Activated CD4-positive, alpha-beta memory T cell treated with anti-CD3 and anti-CD28 coated beads for 36 hours (primary cell): ENCODE results near the gene RSPRY1. TPM values are rescaled to one million over a fixed set of nuclear protein-coding genes. Genes with fewer than 3 reads are reported as not detected.

ENCODE experiments used
- CTCF ChIA-PET: fragments of 350-600 bp; sonication (Branson Sonifier 250); formaldehyde crosslinking; loops from one replicate; lab custom pipeline; 2021; ENCODE audit warnings: antibody characterized with exemption, inconsistent platforms; lab: Charles Lee
- POLR2A ChIA-PET: fragments of 350-600 bp; sonication (Branson Sonifier 250); formaldehyde crosslinking; loops from one replicate; lab custom pipeline; 2021; ENCODE audit warnings: antibody characterized with exemption; lab: Charles Lee
- DNase-seq: peaks from one replicate; pipeline ENCODE4 v3.0.0-alpha.2; 2020
- H3K27ac Mint-ChIP-seq: one replicate; pipeline ENCODE4 v1.8.0; 2021; ENCODE audit warnings: mixed read lengths
- H3K27me3 Mint-ChIP-seq: one replicate; pipeline ENCODE4 v1.8.0; 2021; ENCODE audit warnings: mixed read lengths
- H3K36me3 Mint-ChIP-seq: one replicate; pipeline ENCODE4 v1.8.0; 2021; ENCODE audit warnings: mixed read lengths
- H3K4me1 Mint-ChIP-seq: one replicate; pipeline ENCODE4 v1.8.0; 2021; ENCODE audit warnings: low read depth, mixed read lengths
- H3K4me3 Mint-ChIP-seq: one replicate; pipeline ENCODE4 v1.8.0; 2021; ENCODE audit warnings: mild to moderate bottlenecking, mixed read lengths
- H3K9me3 Mint-ChIP-seq: one replicate; pipeline ENCODE4 v1.8.0; 2021; ENCODE audit warnings: mixed read lengths
- intact Hi-C: fragments of 100-400 bp; cut with micrococcal nuclease; formaldehyde crosslinking; loops from one replicate; pipeline ENCODE4 v1.15.1; 2023
- total RNA-seq, 2 experiments: library from RNA; stranded (reverse); gene quantifications; one replicate each; pipeline ENCODE4 v1.2.3, GENCODE V29; 2021

Gene RSPRY1
- total RNA-seq, 2 experiments from 2014 or later: 31.5 to 33.3 TPM

- peaks cover 10% of the 10 kb centered on the region for H3K4me1 Mint-ChIP-seq
- H3K4me3 Mint-ChIP-seq: no peak overlapping the region
- no peak for DNase-seq
- H3K27me3 Mint-ChIP-seq: no peaks in the 10 kb centered on the region
- no peak overlapping the region for H3K27ac Mint-ChIP-seq
- intact Hi-C loops: no loop called here
- H3K9me3 Mint-ChIP-seq: no peaks in the 10 kb centered on the region
- ChIA-PET POLR2A (no interaction called here), CTCF (interaction anchor here (0.6 to 1.2 kb wide), 4 partner anchors 48 to 192 kb away, joined by 3 read pairs; no protein-coding TSS in a partner anchor)
- peaks cover 47% of the 10 kb centered on the region for H3K36me3 Mint-ChIP-seq
These were observed 29.8 kb upstream of the RSPRY1 start for GRCh38 chr16:57156351-57156703.

- POLR2A ChIA-PET: no interaction called here
- H3K27ac Mint-ChIP-seq: no peak overlapping the region
- CTCF ChIA-PET: no interaction called here
- no peak overlapping the region for H3K4me3 Mint-ChIP-seq
- intact Hi-C loops: no loop called here
- DNase-seq: no peak
- H3K27me3 Mint-ChIP-seq: no peaks in the 10 kb centered on the region
- no peaks in the 10 kb centered on the region for H3K9me3 Mint-ChIP-seq
- peaks cover 42% of the 10 kb centered on the region for H3K36me3 Mint-ChIP-seq
- H3K4me1 Mint-ChIP-seq: peaks cover 2% of the 10 kb centered on the region
These were observed 28.6 kb upstream of the RSPRY1 start for GRCh38 chr16:57157533-57157932.

- no peaks in the 10 kb centered on the region for H3K9me3 Mint-ChIP-seq
- H3K4me3 Mint-ChIP-seq: no peak overlapping the region
- no peaks in the 10 kb centered on the region for H3K27me3 Mint-ChIP-seq
- no peaks in the 10 kb centered on the region for H3K4me1 Mint-ChIP-seq
- H3K27ac Mint-ChIP-seq: no peak overlapping the region
- ChIA-PET POLR2A (no interaction called here), CTCF (no interaction called here)
- H3K36me3 Mint-ChIP-seq: peaks cover 38% of the 10 kb centered on the region
- intact Hi-C loops: no loop called here
- DNase-seq: no peak
These were observed 26.7 kb upstream of the RSPRY1 start for GRCh38 chr16:57159447-57159846.

GRCh38 chr16:57163842-57164241 lies 22.3 kb upstream of the RSPRY1 start:
- CTCF ChIA-PET: interaction anchor here (0.6 kb wide), 1 partner anchor 145 kb away, joined by 3 read pairs; no protein-coding TSS in a partner anchor
- no peaks in the 10 kb centered on the region for H3K27me3 Mint-ChIP-seq
- intact Hi-C loops: no loop called here

GRCh38 chr16:57165483-57165882 lies 20.6 kb upstream of the RSPRY1 start:
- no peak for DNase-seq
- H3K9me3 Mint-ChIP-seq: no peaks in the 10 kb centered on the region
- peaks cover 3% of the 10 kb centered on the region for H3K4me1 Mint-ChIP-seq
- H3K4me3 Mint-ChIP-seq: no peak overlapping the region
- H3K27me3 Mint-ChIP-seq: no peaks in the 10 kb centered on the region
- H3K36me3 Mint-ChIP-seq: peaks cover 35% of the 10 kb centered on the region
- H3K27ac Mint-ChIP-seq: no peak overlapping the region
- ChIA-PET POLR2A (no interaction called here), CTCF (no interaction called here)
- intact Hi-C loops: no loop called here

More at GRCh38 chr16:57163842-57164241, 22.3 kb upstream of the RSPRY1 start:
- Mint-ChIP-seq H3K36me3 (peaks cover 43% of the 10 kb centered on the region), H3K9me3 (no peaks in the 10 kb centered on the region), H3K4me1 (peaks cover 3% of the 10 kb centered on the region), H3K4me3 (no peak overlapping the region), H3K27ac (no peak overlapping the region)
- POLR2A ChIA-PET: no interaction called here
- DNase-seq: no peak

GRCh38 chr16:57165938-57166337 lies 20.2 kb upstream of the RSPRY1 start:
- Mint-ChIP-seq H3K4me1 (peaks cover 3% of the 10 kb centered on the region), H3K9me3 (no peaks in the 10 kb centered on the region), H3K27ac (no peak overlapping the region), H3K36me3 (peaks cover 32% of the 10 kb centered on the region), H3K4me3 (no peak overlapping the region), H3K27me3 (no peaks in the 10 kb centered on the region)
- no peak for DNase-seq
- intact Hi-C loops: no loop called here
- ChIA-PET POLR2A (no interaction called here), CTCF (interaction anchor here (0.6 to 1.2 kb wide), 3 partner anchors 82 to 202 kb away, joined by 3 to 7 read pairs (median 5); no protein-coding TSS in a partner anchor)

- DNase-seq: no peak
- H3K36me3 Mint-ChIP-seq: peaks cover 35% of the 10 kb centered on the region
- H3K27me3 Mint-ChIP-seq: no peaks in the 10 kb centered on the region
- POLR2A ChIA-PET: no interaction called here
- peaks cover 3% of the 10 kb centered on the region for H3K4me1 Mint-ChIP-seq
- intact Hi-C loops: no loop called here
- H3K9me3 Mint-ChIP-seq: no peaks in the 10 kb centered on the region
- H3K27ac Mint-ChIP-seq: no peak overlapping the region
- CTCF ChIA-PET: interaction anchor here (0.6 to 1.2 kb wide), 3 partner anchors 83 to 202 kb away, joined by 3 to 7 read pairs (median 5); no protein-coding TSS in a partner anchor
- no peak overlapping the region for H3K4me3 Mint-ChIP-seq
These were observed 19.7 kb upstream of the RSPRY1 start for GRCh38 chr16:57166451-57166850.

GRCh38 chr16:57166951-57167350 lies 19.2 kb upstream of the RSPRY1 start:
- CTCF ChIA-PET: interaction anchor here (1.1 to 1.2 kb wide), 2 partner anchors 83 to 203 kb away, joined by 5 to 7 read pairs; no protein-coding TSS in a partner anchor
- no peaks in the 10 kb centered on the region for H3K27me3 Mint-ChIP-seq
- intact Hi-C loops: no loop called here
- H3K4me3 Mint-ChIP-seq: no peak overlapping the region
- POLR2A ChIA-PET: no interaction called here
- H3K36me3 Mint-ChIP-seq: peaks cover 38% of the 10 kb centered on the region
- H3K27ac Mint-ChIP-seq: no peak overlapping the region
- no peak for DNase-seq
- peaks cover 3% of the 10 kb centered on the region for H3K4me1 Mint-ChIP-seq
- H3K9me3 Mint-ChIP-seq: no peaks in the 10 kb centered on the region

- Mint-ChIP-seq H3K4me1 (peaks cover 3% of the 10 kb centered on the region), H3K27me3 (no peaks in the 10 kb centered on the region), H3K36me3 (peaks cover 39% of the 10 kb centered on the region), H3K9me3 (no peaks in the 10 kb centered on the region), H3K4me3 (no peak overlapping the region), H3K27ac (no peak overlapping the region)
- intact Hi-C loops: no loop called here
- CTCF ChIA-PET: interaction anchor here (0.7 to 1.0 kb wide), 5 partner anchors 83 to 203 kb away, joined by 3 to 11 read pairs (median 4); no protein-coding TSS in a partner anchor
- DNase-seq: no peak
- POLR2A ChIA-PET: no interaction called here
These were observed 18.6 kb upstream of the RSPRY1 start for GRCh38 chr16:57167538-57167937.

- ChIA-PET CTCF (interaction anchor here (0.7 to 1.0 kb wide), 5 partner anchors 84 to 203 kb away, joined by 3 to 11 read pairs (median 4); no protein-coding TSS in a partner anchor), POLR2A (no interaction called here)
- Mint-ChIP-seq H3K4me1 (peaks cover 3% of the 10 kb centered on the region), H3K9me3 (no peaks in the 10 kb centered on the region), H3K27ac (no peak overlapping the region), H3K4me3 (no peak overlapping the region), H3K36me3 (peaks cover 40% of the 10 kb centered on the region), H3K27me3 (no peaks in the 10 kb centered on the region)
- no peak for DNase-seq
- intact Hi-C loops: loop anchor here (1.0 kb wide), 3 partner anchors 76 to 204 kb away; partner anchors contain the start of gene CPNE2
These were observed 18.2 kb upstream of the RSPRY1 start for GRCh38 chr16:57167953-57168352.

GRCh38 chr16:57169327-57169726 lies 16.8 kb upstream of the RSPRY1 start:
- intact Hi-C loops: no loop called here

GRCh38 chr16:57172721-57173290 lies 13.3 kb upstream of the RSPRY1 start:
- Mint-ChIP-seq H3K27ac (no peak overlapping the region), H3K27me3 (no peaks in the 10 kb centered on the region), H3K4me1 (peaks cover 3% of the 10 kb centered on the region), H3K4me3 (no peak overlapping the region), H3K9me3 (no peaks in the 10 kb centered on the region), H3K36me3 (peaks cover 18% of the 10 kb centered on the region)
- ChIA-PET POLR2A (no interaction called here), CTCF (interaction anchor here (0.7 to 1.5 kb wide), 2 partner anchors 13 to 89 kb away, joined by 3 read pairs; partner anchors contain the start of genes PSME3IP1 and RSPRY1)
- intact Hi-C loops: no loop called here
- DNase-seq: no peak

More at GRCh38 chr16:57169327-57169726, 16.8 kb upstream of the RSPRY1 start:
- Mint-ChIP-seq H3K36me3 (peaks cover 35% of the 10 kb centered on the region), H3K27me3 (no peaks in the 10 kb centered on the region), H3K27ac (no peak overlapping the region), H3K4me3 (no peak overlapping the region), H3K4me1 (peaks cover 3% of the 10 kb centered on the region), H3K9me3 (no peaks in the 10 kb centered on the region)
- ChIA-PET POLR2A (no interaction called here), CTCF (interaction anchor here (0.7 to 2.7 kb wide), 3 partner anchors 10 to 205 kb away, joined by 3 to 17 read pairs (median 11); no protein-coding TSS in a partner anchor)
- DNase-seq: no peak
